Measurements from ENCODE around the gene APOBEC3B.
"Not testable (repeated sequence)": the region's sequence is repeated elsewhere in the genome, so short reads cannot be mapped to it uniquely, and the experiment has no call there.

APOBEC3B gene

DNA sequence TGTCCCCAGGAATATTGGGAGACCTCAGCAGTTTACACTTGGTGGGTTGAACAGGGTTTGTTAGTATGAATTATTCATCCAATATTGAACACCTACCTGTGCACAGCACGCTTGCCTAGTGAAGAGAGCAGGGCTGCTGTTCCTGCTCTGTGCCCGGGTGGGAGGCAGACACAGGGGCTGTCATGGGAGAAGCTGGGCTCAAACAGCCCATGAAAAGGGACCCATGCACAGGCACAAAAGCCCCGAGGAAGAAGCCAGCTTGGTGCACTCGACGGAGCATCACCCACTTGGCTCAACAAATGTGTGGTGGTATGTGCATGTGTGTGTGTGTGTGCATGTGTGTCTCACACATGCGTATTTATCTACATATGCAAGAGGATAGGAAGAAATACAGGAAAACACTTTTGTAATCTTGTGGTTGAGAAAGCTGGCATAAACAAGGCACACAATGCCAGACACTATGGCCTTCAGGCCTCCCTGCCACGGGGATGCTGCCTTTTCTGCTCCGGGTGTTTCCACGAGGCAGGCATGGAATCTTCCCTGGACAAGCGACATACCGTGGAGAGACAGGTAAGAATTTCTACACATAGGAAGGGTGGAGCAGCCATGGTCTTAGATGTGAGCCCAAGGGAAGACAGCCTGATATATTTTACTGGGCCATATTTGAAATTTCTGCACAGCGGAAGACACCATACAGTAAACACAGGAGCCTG is 29.7 kb upstream of the APOBEC3B start:
- DNase-seq: peak; percentile 63

DNA sequence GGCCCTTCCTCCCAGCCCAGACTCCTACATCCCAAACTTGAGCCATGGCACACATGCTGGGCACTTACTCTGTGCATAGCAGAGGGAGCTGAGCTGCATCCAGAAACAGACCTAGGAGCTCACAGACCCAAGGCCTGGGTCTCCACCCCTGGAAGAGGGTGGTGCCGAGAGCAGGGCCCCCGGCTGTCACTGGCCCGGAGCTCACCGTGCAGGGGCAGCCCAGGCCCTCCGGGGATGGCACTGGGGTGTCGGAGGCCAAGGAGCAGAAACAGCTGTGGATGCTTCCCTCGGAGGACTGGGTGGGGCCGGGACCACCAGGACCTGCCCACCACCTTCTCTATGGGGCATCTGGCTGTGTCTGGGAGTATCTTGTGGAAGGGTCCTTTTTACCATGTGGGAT is 29.1 kb upstream of the APOBEC3B start:
- DNase-seq: no peak

DNA sequence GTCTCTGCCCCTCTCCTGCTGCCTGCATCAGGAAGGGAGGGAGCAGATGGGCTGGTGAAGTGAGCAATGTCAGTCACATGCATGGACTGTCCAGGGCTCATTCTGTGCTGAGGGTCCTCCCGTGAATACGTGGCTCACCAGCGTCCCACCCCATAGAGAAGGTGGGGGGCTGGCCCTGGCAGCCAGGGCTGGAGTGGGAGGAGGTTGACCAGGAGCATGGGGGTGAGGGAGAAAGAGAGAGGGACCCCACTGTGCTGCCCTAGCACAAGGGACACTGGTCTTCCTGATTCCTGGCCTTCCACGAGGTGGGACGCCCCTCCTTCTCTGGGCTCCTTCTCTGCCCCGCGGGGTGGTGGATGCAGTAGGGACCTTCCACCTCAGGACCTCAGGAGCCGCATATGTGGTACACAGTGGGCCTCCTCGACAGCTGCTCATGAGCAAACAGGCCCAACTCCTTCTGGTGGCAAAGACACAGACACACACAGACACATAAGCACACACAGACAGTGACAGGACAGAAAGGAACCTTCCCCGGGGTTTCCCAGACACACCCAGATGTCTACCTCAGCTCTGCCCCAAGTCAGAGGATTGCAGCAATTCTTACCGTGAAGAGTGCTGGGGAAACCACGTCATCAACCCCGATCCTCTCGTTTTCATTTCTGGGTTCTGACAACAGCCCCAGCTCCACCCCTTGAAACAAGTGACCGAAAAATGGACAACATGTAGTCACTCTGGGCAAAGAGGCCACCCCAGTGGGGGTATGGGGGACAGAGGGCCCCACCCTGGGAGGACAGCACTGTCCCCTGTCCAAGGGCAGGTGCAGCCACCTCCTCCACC is 28.4 kb upstream of the APOBEC3B start:
- peak; percentile 99 for DNase-seq

DNA sequence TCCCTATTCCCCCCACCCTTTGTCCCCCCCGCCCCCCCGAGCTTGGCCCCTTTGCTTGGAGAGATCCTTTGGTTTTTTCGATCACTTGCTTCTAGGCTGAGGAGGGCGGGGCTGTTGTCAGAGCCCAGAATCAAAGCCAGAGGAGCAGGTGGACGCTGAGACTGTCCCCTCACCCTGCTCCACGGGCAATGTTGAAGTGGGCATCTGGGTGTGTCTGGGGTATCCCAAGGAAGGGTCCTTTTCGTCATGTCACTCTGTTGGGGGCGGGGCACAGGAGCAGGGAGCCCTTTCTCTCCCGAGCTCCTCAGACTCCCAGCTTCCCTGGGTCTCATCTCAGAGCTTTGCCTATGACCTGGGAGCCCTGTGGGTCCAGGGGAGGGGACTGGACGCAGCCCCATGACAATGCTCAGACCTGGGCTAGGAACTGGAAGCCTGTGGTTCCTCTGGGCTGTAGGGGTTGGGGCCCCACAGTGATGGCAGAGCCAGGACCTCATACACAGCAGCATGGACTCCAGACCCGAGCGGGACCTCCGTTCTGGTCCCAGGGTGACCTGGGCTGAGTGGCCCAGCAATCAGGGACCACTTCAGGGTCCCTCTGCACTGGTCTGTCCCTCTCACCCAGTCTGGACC is 27.6 kb upstream of the APOBEC3B start:
- no peak for DNase-seq

DNA sequence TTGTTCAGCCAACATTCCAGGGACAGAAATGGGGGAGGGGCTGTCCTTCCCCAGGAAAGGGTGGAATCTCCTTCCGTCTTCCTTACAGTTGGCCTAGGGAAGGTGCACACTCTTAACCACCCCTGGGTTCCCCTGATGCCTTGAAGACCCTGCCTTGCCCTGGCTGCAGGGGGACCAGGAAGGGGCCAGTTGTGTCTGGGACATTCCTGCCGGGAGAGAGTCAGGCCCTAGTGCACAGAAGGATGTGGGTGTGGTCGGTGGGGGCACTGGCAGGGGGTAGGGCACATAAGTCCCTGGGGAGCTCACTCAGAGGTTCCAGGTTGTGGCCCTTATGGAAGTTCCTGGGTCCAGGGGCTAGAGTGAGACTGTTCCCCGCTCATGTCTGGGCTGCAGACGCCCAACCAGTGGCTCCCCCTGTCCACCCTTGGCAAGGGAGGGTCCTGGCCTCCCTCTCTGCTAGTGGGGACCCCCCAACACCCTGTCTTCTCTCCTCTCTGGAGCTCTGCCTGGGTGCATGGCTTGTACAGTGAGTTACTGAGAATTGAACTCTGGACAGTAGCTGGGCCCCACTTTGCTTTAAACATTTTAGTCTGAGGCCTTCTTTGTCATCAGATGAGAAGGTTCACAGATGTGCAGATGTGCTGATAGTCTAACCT is 26.8 kb upstream of the APOBEC3B start:
- DNase-seq: no peak

DNA sequence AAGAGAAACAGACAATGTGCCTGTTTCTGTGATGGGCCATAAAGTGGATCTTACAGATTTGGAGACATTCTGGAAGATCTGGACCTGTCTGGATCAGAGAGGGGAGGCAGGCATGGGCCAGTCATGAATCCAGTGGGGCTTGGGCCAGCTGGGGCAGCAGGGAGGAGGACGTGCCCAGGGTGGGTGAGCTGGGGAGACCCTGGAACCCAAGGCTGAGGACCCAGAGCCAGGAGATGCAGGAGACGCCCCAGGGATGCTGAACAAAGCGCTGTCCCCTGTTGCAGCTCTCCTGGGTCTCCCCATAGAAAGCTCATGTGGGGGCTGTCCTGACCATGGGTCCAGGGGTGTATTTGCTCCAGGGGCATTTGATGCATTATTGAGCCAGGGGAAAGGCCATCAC is 26.2 kb upstream of the APOBEC3B start:
- DNase-seq: no peak

DNA sequence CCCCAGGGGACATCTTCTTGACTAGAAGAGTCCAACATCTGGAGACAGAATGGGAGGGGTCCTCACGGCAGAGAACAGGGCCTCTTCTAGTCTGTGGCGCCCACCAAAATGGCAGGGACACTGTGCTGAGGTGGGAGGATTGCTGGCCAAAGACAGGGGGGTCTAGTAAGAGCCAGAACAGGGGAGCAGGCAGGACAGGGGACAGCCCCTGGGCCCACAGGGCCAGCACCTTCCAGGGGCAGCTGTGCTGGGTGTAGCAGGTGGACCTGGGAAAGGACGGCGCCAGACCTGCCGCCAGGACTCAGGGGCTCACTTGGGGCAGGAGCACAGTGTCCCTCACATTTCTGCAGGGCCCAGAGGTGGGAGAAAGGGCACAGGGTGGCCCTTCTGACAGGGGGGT is 25.6 kb upstream of the APOBEC3B start:
- DNase-seq: no peak

DNA sequence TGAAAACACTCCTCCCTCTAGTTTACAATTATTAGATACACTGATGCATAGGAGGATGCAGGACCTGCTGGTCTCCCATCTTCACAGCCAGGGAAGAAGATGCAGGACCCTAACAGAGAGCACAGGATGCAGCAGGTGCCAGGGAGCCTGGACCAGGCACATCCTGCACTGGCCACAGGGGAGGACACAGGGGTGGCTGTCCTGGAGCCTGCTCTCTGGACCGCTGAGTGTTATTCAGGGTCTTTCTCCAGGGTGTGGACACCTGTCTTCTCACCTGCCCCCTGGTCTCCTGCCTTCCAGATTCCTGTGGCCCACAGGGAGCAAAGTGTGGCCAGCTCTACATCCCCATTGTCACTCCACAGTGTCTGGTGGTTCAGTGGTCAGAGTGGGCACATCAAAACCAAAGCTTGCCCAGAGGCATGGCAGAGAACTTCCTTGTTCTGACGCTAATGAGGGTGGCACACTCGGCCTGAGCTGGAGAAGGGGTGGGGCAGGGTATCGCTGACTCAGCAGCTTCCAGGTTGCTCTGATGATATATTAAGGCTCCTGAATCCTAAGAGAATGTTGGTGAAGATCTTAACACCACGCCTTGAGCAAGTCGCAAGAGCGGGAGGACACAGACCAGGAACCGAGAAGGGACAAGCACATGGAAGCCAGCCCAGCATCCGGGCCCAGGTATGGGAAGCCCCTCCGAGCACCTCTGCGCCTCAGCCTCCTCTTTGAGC is 24.9 kb upstream of the APOBEC3B start, which contains the start of gene APOBEC3A:
APOBEC3A (plus strand) TSS at position 564 of the 725 bp plus-strand sequence; CDS start at position 647, 83 bp downstream.
- DNase-seq: peak; percentile 87

DNA sequence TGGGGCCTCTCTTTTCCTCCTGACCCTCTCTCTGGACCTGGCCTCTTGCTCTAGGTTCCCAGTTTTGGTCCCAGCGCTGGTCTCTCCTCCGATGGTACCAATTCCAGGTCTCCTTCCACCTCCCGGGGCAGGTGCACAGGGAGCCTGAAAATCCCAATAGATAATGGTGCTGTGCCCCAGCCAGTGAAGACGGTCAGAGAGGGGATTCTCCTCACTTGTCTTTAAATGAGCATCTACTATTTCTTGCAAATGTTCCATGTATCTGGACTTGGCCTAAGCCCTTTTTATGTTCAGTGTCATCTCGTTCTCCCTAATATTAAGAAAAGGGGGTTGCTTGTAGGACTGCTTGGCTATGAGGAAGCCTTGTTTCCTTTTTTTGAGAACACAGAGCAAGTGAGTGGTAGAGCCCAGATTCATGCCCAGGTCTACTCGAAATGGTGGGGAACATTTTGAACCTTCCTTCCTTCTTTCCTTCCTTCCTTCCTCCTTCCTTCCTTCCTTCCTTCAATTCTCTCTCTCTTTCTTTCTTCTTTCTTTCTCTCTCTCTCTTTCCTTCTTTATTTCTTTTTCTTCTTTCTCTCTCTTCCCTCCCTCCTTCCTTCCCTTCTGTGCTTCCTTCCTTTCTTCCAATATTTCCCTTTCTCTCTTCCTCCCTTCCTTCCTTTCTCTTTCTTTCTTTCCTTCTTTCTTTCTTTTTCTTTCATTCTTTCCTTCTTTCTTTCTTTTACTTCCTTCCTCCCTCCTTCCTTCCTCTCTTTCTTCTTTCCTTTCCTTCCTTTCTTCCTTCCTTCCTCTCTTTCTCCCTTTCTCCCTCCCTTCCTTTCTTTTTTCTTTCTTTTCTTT is 24.1 kb upstream of the APOBEC3B start:
- no peak for DNase-seq

DNA sequence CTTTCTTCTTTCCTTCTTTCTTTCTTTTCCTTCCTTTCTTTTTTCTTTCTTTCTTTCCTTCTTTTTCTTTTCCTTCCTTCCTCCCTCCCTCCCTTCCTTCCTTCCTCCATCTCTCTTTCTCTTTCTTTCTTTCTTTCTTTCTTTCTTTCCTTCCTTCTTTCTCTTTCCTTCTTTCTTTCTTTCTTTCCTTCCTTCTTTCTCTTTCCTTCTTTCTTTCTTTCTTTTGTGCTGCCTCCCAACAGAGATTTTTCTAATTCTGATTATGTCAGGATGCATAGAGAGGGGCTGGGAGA is 23.6 kb upstream of the APOBEC3B start:
- DNase-seq: not testable (repeated sequence)

DNA sequence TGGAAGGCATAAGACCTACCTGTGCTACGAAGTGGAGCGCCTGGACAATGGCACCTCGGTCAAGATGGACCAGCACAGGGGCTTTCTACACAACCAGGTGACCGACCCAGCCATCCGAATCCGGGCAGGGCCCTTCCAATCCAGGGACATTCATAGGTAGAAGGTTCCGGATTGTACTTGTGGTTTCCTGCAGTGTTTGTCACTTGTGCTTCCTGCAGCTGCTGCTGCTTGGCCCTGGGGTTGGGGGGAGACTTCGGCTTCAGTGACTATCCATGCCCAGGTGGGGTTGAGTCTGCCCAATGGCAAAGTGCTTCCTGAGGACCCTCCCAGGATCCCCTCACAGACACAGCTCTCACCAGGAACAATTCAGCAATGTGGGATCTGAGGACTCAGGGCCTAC is 22.6 kb upstream of the APOBEC3B start:
- no peak for DNase-seq

DNA sequence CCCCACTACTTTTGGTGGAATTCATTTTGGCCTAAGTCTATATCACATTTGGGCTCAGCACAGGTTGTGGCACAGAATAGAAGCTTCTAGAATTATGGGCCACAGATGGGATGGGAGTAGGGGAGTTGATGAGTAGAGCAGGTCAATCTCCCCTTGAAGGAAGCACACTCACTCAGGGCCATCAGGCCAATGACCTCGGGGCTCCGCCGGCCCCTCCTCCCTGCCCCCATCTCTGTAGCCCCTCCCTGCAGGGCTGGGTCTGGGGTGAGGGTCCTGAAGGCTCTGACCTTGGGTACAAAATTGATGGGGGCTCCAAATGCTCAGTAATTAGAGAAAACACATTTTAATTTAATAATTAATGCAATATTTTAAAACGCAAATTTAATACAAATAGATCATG is 21.5 kb upstream of the APOBEC3B start:
- DNase-seq: not testable (repeated sequence)

DNA sequence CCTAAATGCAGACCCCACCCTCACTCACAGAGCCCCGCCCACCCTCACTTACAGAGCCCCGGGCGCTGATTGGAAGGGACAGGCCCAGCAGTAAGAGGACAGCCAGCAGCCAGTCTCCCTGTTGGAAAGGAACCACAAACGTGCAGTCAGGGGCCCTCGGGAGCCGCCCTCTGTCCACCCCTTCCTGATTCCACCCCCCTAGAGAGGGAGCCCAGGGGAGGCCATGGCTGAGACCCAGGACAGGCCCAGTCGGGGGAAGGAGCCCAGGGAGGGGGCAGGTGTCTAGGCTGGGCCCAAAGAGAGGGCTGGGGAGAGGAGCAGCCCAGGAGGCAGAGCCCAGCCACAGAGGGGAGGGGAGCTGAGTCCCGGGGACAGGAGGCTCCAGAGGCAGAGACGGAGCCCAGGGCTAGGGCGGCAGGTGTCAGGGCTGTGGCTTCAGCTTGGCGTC is 18.8 kb upstream of the APOBEC3B start:
- not testable (repeated sequence) for DNase-seq

DNA sequence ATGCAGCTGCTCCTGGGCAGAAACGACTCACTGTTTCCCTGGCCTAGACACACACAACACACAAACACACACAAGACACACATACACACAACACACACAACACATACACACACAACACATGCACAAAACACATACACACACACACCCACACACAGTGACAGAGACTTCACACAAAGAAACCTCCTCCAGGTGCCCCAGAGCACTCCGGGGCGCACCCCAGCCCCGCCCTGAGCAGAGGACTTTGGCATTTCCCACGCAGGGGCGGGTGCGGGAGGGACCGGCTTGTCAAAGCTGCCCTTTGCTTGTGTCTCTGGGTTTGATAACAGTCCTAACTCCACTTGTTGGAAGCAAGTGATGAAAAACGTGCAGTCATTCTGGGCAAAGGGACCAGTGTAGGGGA is 18.3 kb upstream of the APOBEC3B start:
- no peak for DNase-seq

DNA sequence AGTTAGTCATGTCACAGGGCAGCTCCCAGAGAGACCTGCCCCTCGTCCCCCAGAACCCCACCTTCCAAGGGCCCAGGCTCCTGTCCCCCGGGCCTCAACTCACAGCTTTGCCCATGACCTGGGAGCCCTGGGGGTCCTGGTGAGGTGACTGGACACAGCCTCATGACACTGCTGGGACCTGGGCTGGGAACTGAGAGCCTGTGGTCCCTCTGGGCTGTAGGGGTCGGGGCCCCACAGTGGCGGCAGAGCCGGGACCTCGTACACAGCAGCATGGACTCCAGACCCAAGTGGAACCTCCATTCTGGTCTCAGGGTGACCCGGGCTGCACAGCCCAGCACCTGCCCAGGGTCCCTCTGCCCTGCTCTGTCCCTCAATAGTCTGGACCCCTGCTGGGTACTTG is 17.8 kb upstream of the APOBEC3B start:
- DNase-seq: no peak

DNA sequence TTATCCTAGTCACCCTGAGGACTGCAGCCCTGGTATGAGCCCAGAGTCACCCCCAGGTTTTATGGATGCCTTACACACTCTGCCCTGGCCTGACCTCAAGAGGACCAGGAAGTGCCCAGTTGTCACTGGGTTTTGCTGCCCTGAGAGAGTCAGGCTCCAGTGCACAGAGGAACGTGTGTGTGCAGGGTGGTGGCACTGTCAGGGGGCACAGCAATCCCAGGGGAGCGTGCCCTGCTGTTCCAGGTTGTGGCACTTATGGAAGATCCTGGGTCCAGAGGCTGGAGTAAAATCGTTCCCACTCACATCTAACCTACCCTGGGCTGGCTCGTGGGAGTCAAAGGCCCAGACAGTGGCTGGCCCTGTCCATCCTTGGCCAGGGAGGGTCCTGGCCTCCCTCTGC is 17.2 kb upstream of the APOBEC3B start:
- DNase-seq: no peak

DNA sequence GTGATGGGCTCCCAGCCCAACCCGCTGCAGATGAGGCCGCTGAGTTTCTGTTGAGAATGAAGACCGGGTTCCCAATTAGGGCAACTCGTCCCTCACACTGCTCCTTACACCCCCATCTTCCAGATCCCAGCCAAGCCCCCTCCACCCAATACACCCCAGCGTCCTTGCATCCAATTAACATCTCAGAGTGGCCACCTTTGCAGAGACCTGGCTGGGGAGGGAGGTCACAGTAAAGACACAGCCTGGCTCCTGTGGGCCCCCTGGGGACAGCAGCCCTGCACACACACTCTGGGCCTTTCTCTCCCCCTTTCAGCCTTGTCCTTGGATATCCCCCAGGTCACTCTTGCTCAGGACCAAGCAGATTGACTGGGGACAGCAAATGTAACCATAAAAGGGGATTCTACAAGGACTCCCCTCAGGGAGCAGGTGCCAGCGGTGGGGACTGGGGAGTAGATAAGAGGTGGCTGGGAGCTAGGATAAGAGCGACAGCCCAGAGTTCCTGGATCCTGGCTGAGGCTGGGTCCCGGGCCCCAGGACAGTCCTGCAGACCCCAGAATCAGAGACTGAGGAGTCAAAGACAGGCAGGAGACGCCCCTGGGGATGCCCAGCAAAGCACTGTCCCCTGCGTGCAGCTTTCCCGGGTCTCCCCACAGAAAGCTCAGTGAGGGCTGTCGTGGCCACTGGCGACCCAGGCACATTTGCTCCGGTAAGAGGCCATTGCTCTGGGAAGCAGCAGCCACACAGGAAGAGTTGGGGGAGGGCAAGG is 16.4 kb upstream of the APOBEC3B start:
- no peak for DNase-seq

DNA sequence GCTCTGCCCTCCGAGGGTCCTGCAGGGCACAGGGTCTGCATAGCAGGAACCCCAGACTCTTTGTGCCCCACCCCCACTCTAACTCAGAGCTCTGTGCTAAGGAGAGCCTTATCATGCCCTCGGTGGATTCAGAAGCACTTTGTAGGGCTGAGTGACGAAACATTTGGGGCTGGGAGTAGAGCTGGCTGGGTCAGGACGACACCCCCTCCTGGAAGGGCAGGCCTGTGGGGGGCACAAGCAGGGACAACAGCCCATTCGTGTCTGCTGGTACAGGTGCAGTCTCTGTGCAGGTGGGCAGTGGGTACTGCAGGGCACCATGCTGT is 15.8 kb upstream of the APOBEC3B start:
- no peak for DNase-seq

DNA sequence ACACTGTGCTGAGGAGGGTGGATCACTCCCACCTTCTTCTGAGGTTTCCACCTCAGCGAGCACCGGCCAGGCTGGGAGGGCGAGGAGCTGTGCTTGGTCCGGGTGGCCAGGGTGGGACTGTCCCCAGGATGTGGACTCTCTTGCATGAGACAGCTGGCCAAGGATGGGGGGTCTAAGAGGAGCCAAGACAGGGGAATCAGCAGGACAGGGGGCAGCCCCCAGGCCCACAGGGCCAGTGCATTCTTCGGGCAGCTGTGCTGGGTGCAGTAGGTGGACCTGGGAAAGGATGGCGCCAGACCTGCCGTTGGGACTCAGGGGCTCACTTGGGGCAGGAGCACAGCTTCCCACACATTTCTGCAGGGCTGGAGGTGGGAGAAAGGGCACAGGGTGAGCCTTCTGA is 15.2 kb upstream of the APOBEC3B start:
- DNase-seq: no peak

DNA sequence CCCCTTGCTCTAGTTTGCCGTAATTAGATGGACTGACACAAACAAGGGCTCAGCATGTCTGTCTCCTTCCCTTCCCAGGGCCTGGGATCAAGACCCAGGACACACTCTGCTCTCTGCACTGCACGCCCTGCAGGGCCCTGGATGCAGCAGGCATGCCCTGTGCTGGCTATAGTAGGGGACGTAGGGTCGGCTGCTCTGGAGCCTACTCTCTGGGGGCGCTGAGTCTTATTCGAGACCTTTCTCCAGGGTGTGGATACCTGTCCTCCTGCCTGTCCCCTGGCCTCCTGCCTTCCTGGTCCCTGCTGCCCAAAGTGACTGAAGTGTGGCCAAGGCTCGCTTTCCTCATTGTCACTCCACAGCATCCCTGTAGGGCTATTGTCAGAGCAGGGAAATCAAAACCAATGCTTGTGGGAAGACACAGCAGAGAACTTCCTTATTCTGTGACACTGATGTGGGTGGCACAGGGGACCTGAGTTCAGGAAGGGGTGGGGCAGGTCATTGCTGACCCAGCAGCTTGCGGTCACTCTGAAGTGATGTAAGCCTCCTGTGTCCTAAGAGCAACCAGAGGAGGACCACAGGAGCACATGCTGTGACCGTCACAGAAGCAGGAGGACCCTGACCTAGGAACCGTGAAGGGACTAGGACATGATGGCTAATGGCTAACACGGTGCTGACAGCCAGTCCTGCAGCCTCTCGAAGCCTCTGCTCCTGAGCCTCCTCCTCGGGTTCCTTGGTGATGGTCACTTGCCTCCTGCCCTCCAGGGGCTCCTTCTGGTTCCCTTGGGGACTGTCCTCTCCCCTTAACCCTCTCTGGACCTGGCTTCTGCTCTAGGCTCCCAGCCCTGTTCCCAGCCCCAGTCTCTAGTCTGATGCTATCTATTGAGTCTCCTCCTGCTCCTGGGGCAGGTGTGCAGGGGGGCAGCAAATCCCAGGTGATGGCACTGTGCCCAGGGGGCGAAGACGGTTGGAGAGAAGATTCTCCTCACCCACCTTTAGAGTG is 14.4 kb upstream of the APOBEC3B start:
- DNase-seq: peak; percentile 98

Measured in suppressor macrophage treated with lipopolysaccharide for 4 hours (primary cell).